GM13977 (cell line): ENCODE results near the gene GALNT17.

Experiments
- DNase-seq: peaks from one replicate; pipeline ENCODE4 v3.0.0; 2012; ENCODE audit warnings: low spot score
- CTCF ChIP-seq: IDR thresholded peaks from 2 replicates; pipeline ENCODE4 v1.5.1; 2012; ENCODE audit warnings: mild to moderate bottlenecking, control low read depth; ENCODE audit not compliant: insufficient read depth; ENCODE audit errors: extremely low read depth, missing control alignments
- in situ Hi-C: fragments of 300-500 bp; cut with MboI; formaldehyde crosslinking; loops from one replicate; pipeline ENCODE4 v1.12.0; 2022; ENCODE audit warnings: low sequenced_read_pairs, low pct_unique_long_range_greater_than_20kb, mixed read lengths, inconsistent platforms; ENCODE audit not compliant: unreplicated experiment

GALNT17 gene

GRCh38 chr7:71518880-71519279 lies 386.9 kb downstream of the GALNT17 start:
- in situ Hi-C loops: no loop called here
- DNase-seq: no peak
- TF ChIP-seq CTCF: no peak

- TF ChIP-seq CTCF: no peak
- DNase-seq: no peak
- in situ Hi-C loops: no loop called here
Measured at GRCh38 chr7:71521506-71521905, 389.6 kb downstream of the GALNT17 start.

- in situ Hi-C loops: no loop called here
- TF ChIP-seq CTCF: no peak
- no peak for DNase-seq
Measured at GRCh38 chr7:71526106-71526505, 394.2 kb downstream of the GALNT17 start.

- no peak for DNase-seq
- no peak for TF ChIP-seq CTCF
- in situ Hi-C loops: no loop called here
Measured at GRCh38 chr7:71527213-71527612, 395.3 kb downstream of the GALNT17 start.

- no peak for TF ChIP-seq CTCF
- in situ Hi-C loops: no loop called here
- no peak for DNase-seq
Measured at GRCh38 chr7:71535616-71536015, 403.7 kb downstream of the GALNT17 start.

GRCh38 chr7:71538210-71538609 lies 406.3 kb downstream of the GALNT17 start:
- no peak for DNase-seq
- no peak for TF ChIP-seq CTCF
- in situ Hi-C loops: no loop called here

GRCh38 chr7:71539615-71540014 lies 407.7 kb downstream of the GALNT17 start:
- in situ Hi-C loops: no loop called here
- no peak for TF ChIP-seq CTCF
- no peak for DNase-seq
